OCI-M2 (cell line): Measurements from ENCODE around the gene HDLBP.
"Not testable (repeated sequence)": the region's sequence is repeated elsewhere in the genome, so short reads cannot be mapped to it uniquely, and the experiment has no call there.

Source experiments
- DNase-seq: peaks from one replicate; lab custom pipeline; 2025; ENCODE audit not compliant: unreplicated experiment; lab: John Stamatoyannopoulos, UW

HDLBP gene

DNA sequence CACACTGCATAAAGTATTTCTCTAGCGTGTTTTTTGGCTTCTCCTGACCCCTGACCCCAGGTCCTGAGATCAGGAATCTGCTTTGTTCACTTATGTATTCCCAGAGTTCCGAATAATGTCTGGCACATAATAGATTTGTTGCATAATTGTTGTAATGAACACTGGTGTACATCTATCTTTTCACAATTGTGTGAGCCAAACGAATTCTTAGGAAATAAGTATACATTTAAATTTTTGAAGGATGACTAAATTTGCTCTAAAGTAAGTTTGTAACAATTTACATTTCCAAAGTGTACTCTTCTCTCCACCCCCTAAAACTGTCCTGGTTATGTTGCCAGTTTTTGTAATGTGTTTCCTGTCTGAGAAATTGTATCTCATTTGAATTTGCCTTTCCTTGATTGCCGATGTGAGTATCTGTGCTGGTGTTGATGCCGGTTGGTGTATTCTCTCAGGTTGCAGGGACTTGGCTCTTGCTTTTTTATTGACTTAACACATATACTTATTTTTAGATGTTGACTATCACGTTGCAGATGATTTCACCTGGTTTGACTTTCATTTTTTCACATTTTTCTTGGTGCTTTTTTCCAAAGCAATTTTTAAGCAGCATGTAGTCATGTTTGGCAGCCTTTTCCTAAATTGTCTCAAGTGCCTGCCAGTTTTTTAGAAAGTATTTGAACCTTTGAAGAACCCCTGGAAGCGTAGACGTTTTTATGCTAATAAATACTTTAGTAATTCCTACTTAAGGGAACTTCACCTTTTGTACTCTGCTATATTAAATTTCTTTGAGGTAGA is 24.6 kb upstream of the HDLBP start:
- DNase-seq: no peak

DNA sequence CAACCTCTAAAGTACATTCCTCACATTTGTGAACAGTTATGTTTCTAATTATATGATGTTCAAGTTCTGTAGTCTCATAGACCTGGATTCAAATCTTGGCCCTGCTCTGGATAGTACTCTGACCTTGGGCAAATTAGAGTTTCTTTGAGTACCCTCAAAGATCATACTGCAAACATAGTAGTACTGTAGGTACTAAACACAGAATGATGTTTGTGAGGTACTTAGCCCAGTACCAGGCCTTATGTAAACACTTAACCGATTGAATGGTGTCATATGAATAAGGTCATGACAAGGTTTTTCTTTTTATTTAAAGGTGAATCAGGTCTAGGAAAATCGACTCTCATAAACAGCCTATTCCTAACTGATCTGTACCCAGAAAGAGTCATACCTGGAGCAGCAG is 19.3 kb upstream of the HDLBP start:
- no peak for DNase-seq

DNA sequence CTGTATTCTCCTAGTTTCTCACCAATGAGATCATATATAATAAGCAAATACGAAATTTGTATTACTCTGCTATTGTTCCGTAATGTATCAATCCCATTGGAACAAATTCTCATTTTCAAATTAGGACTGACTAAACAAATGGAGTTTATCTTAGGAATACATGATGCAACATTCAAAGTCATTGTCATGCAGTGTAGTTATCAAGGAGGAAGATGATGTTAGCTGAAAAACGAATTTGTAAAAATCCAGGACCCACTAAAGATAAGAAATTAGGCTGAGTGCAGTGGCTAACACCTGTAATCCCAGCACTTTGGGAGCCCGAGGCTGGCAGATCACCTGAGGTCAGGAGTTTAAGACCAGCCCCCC is 15.1 kb upstream of the HDLBP start:
- no peak for DNase-seq

DNA sequence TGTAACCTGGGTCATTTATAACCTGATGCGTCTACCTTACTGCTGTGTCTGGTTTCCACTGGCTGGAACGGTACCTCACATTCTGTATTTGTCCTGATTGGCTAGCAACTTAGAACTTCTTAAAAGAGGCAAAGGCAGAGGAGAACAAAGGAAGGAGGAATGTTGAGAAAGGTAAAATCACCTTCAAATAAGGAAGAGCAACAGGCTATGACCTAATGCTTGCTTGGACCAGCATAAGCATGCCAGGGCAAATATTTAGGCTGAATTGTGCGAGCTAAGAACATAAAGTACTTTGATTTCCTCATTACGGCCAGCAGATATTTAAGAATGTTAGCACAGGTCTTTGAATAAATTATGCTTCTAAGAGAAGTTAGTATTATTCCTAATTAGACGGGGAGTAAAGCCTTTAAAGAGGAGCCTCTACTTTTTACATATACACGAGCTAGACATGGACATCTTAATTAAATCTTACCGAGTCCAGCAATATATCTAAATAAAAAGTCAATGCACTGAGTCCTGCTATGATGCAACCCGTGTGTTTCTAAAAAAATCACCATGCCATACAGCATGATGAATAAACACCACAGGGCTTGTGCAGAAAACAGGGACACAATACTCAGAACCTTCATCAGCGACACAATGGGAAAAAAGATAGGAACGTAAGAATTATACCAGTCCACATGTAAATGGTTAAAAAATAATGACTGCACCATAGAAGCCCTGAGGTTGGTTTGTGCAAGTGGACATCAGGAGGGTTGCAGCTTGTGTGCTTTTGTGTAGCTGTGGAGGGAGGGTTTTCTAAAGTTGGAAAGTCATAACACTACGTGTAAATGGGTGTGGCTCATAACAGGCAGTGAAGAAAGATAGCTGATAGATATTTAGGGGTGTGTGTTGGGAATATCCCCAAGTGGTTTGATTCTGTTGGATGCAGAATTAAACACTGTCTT is 14.5 kb upstream of the HDLBP start:
- DNase-seq: no peak

DNA sequence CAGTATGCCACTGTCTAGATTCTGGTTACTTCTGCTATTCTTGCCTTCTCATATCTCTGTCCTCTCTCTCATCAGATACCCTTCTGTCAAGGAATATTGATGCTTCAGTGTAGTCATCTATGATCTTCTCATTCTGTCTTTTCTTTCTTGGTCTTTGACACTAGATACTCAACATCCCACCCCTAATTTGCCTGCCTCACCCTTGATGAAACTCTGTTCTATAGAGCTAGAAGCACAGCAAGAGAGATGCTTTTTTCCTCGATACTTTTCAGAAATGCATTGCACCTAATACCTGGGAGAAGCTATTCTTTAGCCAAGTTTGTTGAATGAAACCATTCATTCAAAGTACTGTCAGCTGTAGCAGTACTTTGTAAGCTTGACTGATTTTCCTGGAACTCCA is 9.8 kb upstream of the HDLBP start:
- DNase-seq: no peak

DNA sequence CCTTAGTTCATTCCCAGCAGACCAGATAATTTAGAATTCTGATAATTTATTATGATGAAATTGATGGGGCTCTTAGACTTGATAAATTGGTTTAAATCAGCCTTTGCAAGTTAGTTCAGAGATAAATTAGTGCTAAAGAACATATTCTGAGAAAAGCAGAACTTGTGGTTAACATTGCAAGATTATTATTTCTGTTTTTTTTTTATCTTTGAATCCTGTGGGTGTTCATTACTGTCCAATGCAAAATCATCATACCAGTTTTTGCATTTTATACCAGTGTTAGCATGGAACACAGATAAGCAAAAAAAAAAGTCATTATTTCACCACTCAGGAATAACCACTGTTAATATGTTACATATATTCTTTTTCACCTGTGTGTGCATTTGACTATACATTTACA is 9.3 kb upstream of the HDLBP start:
- no peak for DNase-seq

DNA sequence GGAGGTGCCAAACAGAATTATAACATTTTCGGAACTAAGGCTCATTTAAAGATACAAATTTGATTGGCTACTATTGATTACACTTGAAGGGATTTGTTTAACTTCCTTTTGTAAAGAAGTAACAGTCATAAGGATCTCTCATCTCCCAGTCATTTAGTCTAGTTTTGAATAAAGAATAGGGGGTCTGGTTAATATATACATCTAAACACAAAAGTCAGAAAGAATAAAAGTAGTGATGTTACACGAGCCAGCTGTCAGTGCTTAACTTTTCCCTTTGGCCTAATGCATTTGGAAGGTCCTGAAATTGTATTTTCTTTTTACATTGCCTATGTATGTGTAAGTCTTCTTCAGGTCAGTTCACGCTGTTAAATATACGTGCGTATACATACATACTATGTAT is 8.3 kb upstream of the HDLBP start:
- DNase-seq: no peak

DNA sequence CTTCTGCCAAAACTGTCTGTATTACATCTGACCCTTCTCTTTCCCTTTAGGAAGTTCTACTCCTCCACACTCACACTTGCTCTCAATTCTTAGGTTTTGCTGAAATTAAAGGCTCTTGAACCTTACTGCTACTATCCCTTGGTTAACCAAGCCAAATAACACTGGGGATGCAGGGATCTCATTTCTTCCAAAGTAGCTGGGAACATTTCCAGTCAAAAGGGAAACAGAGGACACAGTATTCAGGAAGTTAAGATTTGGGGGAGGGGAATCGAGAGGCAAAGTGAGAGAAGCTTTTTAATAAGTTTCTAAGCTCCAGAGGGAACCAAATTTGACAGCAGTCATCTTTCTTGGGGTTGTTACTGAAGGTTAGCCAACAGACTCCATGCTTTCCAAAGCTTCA is 6.4 kb upstream of the HDLBP start:
- DNase-seq: no peak

DNA sequence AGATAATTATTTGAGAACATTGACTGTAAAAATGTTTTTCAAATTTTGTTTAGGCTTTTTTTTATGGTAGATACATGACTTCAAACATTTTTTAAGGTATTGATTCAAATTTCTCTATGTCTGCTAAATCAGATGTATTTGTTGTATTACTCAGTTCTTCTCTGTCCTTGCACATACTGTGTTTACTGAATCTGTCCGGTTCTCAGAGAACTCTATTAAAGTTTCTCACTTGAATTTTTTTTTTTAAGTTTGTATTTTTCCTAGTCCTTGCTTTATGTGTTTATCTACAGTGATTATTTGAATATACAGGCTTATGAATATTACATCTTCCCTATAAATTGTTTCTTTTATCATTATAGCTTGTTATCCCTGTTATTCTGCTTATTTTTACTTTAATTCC is 5.6 kb upstream of the HDLBP start:
- no peak for DNase-seq

DNA sequence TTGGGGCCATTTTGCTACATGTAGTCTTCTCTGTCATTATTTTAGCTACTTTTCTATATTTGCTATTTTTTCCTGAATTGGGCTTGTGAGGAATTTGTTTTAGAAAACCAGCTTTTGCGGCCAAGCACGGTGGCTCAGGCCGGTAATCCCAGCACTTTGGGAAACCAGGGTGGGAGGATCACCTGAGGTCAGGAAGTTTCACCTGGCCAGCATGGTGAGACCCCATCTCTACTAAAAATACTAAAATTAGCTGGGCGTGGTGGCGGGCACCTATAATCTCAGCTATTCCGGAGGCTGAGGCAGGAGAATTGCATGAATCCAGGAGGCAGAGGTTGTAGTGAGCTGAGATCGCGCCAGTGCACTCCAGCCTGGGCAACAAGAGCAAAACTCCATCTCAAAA is 4.9 kb upstream of the HDLBP start:
- no peak for DNase-seq

DNA sequence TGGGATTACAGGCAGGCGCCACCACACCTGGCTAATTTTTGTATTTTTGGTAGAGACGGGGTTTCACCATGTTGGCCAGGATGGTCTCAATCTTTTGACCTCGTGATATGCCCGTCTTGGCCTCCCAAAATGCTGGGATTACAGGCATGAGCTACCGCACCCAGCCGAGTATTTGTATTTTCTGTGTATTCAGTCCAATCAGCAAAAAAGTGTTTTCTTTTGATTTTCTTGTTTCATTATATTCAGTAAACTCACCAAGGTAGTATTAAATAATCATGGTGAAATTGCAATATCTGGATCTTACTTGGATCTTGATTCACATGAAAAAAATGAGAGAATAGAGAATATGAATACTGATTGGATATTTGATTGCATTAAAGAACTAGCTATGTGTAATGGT is 3.4 kb upstream of the HDLBP start:
- not testable (repeated sequence) for DNase-seq

DNA sequence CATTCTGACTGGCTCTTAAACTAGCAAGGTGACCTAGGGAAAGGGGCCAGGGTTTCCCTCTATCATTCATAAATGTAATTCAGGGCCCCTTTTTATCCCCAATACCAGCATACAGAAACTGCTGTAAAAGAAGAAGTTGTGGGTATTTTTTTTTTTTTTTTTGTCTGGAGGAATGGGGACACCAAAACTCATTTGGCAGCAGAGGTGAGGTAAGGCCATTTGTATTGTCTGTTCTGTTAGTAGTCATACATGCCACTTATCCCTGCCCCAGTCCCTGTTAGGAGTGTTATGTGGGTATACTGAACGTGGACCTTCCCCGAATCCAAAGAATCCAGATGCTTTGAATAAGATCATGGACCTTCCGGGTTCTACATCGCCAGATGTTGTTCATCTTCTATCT is 1.9 kb upstream of the HDLBP start:
- no peak for DNase-seq

DNA sequence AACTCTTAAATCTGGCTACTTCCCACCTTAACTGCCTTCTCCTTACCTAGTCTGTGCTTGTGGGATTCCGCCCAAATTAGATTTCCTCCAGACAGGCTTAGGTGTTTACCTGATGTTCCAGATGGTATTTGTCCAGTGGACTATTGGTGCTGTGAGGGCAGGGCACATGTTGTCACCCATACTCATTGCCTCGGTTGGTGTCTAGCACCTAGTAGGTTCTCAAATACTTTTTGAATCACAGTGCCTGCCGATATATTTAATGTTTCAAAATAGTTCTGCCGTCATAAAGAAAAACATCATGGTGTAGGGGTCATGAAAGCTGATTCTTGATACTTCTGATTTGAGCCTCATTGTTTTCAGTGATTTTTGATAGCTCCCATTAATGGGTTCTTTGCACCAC is 1.4 kb upstream of the HDLBP start:
- DNase-seq: no peak

DNA sequence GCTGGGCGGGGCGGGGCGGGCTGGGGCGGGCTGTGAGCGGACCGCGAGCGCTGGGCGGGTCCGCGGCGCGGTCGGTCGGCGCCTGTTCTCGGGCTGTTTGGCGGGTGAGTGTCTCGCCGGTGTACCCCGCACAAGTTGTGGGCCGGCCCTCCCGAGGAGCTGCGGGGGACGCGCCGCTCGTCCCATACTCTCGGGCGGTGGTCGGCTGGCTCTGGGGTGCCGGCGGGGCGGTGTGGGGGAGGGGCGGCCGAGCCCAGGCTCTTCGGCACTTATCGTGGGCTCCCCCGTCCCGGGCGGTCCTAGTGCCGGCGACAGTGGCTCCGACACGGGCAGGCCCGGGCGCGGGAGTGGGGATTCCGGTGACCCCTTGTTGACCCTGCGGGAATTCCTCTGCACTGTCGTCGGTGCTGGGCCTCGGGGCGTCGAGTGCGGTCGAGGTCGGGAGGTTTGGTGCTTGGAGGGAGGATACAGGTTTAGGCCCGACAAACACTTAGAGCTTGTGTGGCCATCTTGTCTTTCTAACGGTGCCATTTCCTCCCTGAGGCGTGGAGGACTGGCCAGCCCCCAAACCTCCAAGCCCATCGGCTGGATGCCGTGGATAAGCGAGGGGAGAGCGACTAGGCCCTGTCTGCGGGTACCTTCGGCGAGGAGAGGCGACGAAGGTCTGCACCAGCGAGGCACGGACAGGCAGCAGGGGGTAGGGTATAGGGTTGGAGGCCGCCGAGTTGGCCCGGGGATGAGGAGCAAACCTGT is 583 bp upstream of the HDLBP start, which contains the start of gene SEPTIN2:
Gene SEPTIN2, plus strand, starts transcription at position 47 of the 753 bp plus-strand sequence. CDS start 8,308 bp downstream, outside the sequence.
- DNase-seq: no peak

DNA sequence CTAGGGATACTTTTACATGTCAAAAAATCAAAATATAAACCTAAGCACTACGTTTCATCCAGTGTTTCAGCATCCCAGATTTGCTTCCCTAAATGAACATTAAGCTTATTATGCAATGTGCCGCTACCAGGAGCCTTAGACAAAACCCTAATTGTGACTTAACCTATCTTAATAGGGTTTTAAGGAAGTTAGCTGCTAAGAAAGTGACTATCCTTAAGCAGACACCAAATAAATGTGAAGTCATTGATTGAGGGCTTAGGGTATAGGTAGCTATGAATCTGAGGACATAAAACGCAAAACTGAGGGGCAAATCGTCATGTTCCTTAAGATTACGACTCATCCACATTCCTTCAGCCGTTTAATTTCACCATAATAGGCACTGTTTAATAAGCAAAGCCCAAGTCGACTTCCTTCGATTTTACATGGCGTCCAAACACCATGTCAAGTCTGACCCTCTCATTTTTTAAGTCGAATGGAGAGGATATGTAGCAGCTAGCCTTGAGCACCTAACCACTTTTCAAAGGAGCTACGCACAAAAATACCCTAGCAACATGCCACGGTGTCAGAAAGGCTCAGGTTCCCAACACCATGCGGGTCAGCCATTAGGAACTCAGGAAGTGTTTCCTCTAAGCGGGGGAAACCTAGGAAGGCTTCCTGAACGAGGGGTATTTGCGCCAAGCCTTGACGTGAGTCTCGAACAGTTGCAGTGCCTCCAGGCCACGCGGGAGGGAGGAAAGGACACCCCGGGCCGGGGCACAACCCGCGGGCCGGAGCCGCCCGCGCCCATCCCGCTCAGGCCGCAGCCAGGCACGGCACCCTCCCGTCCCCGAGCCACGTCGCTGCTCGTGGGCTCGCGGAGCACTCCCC is 1.0 kb downstream of the HDLBP start:
- no peak for DNase-seq

DNA sequence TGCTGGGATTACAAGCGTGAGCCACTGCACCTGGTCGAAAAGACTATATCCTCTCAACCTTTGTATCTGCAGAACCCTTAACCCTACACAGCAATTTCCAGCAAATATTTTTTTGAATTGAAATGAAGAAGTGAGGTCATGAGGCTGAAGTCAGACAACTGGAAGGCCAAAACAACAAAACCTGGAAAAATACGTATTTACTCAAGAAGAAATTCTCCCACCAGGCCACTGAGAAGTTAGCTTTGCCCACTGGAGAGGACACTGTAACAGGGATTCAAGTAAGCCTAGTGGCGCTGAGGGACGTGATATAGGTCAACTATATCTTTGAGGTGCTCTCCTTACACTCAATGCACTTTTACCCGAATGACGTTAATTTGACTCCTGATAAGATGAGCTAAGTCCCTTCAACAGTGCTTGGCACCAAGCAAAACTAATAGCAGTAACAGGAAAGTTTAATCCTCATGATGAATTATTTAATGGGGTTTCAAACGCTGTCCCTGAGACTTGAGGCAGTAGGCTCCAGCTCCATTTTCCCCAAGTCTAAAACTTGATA is 1.9 kb downstream of the HDLBP start:
- DNase-seq: no peak

DNA sequence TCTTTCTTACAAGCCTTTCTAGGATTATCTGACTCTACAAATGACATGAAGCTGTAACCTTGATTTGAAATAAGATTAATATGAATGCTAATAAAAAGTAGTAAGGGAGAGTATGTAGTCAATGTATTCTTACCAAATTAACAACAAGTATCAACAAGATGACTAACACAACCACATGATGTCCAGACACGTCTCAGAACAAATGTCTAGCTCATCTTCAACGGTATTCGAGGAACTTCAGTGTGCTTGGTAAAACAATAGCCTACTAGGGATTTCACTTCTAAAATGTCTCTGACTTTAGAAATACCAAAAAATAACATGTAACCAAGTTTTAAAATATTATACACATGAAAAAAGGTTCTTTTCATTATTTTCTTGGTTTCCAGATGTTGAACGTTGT is 3.4 kb downstream of the HDLBP start:
- no peak for DNase-seq

DNA sequence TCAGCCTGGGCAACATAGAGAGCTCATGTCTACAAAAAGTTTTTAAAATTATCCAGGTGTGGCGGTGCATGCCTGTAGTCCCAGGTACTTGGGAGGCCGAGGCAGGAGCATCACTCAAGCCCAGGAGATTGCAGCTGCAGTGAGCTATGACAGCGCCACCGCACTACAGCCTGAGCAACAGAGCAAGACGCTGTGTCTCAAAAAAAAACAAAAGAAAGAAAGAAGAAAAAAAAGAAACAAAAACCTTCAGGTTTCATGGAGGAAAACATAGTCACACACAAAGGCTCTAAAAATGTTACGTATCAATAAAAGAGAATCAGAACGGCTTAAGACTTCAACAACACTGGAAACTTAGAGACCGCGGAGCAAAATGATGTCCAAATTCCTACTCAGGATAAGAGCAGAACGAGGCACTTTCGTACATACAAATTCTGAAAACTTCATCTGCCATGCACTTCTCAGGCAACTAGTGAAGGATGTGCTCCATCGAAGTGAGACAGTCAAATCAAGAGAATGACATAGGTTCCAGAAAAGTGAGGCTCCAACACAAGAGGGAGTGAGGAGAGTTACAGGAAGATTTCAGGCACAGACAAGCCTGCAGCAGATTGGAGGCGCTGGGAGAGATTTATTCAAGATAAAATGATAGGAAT is 4.4 kb downstream of the HDLBP start:
- no peak for DNase-seq

DNA sequence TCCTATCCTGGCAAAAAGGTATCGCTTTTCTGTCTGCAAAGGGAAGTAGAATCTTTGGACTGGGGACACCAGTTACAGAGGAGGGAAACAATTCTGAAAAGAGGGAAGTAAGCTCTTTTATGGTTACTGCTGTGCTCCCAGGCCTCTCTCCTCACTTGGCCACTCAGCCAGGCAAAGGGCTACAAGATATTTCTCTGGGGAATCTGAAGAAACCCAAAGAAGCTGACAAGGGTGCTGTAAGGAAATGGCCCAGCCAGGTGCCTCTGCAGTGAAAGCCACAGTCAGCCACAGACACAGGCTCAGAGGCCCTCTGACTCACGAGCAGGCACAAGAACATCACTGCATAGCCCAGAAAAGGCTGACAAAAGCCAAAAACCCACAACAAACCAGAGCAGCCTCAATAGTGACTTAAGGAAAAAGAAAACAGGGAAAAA is 5.8 kb downstream of the HDLBP start:
- no peak for DNase-seq
